HepG2 (cell line): ENCODE measurements around the gene ASCC2.

ENCODE experiments used
- CTCF ChIP-seq: sonication (generic); formaldehyde crosslinking; IDR thresholded peaks from 2 replicates; pipeline ENCODE4 v1.5.0; 2020; ENCODE audit warnings: mild to moderate bottlenecking, missing genetic modification reagents, moderate library complexity
- EP300 ChIP-seq, 3 experiments: sonication (generic) in 1 of 3; formaldehyde crosslinking in 1 of 3; IDR thresholded peaks; 2 replicates each; pipeline versions ENCODE4 v1.5.1 to v1.6.1; 2011 to 2020; ENCODE audit warnings: low read depth in 2 of 3, low read length in 2 of 3, borderline replicate concordance in 1 of 3, improper control_type of control experiment in 1 of 3, mild to moderate bottlenecking in 1 of 3, missing genetic modification reagents in 1 of 3, moderate library complexity in 1 of 3
- EZH2 ChIP-seq: conservative IDR thresholded peaks from 2 replicates; pipeline ENCODE4 v1.6.1; 2012; ENCODE audit warnings: mild to moderate bottlenecking, low read depth, low read length, moderate library complexity
- IRF2 ChIP-seq: IDR thresholded peaks from 2 replicates; pipeline ENCODE4 v1.6.1; 2018; ENCODE audit warnings: missing genetic modification reagents, missing compliant biosample characterization
- JUN ChIP-seq: sonication (generic); formaldehyde crosslinking; IDR thresholded peaks from 2 replicates; pipeline ENCODE4 v1.4.0; 2020; ENCODE audit warnings: mild to moderate bottlenecking, missing genetic modification reagents
- NR2F2 ChIP-seq: IDR thresholded peaks from 2 replicates; pipeline ENCODE4 v1.6.1; 2012; ENCODE audit warnings: low read depth, inconsistent platforms, borderline replicate concordance
- PAX8 ChIP-seq: sonication (generic); formaldehyde crosslinking; IDR thresholded peaks from 2 replicates; pipeline ENCODE4 v1.8.0; 2022; ENCODE audit warnings: mild to moderate bottlenecking, missing genetic modification reagents, borderline replicate concordance
- PRDM10 ChIP-seq: sonication (generic); formaldehyde crosslinking; IDR thresholded peaks from 2 replicates; pipeline ENCODE4 v1.4.0; 2020; ENCODE audit warnings: low read depth, missing genetic modification reagents
- SRSF9 ChIP-seq: fragments of 200-400 bp; formaldehyde crosslinking; IDR thresholded peaks from 2 replicates; pipeline ENCODE4 v1.6.1; 2018; ENCODE audit warnings: borderline replicate concordance, mild to moderate bottlenecking, low read depth, low read length; ENCODE audit not compliant: insufficient read depth, poor library complexity, severe bottlenecking
- TF ChIP-seq, protein P1 (sequence below): sonication (generic); formaldehyde crosslinking; IDR thresholded peaks from 2 replicates; pipeline ENCODE4 v1.4.0; 2020; ENCODE audit warnings: missing genetic modification reagents, borderline replicate concordance

- TF ChIP-seq EZH2 (no peak), PRDM10 (CRISPR knock-in tag) (no peak), SRSF9 (no peak), JUN (CRISPR knock-in tag) (no peak), CTCF (no peak), NR2F2 (no peak), EP300 (IDR thresholded peaks at IDR 0.05; ENCODE audit: low read depth in 2 of 2, low read length in 2 of 2) (no peak; a peak in 1 of 4 replicates), EP300 (CRISPR knock-in tag; IDR thresholded peaks at IDR 0.05; ENCODE audit: borderline replicate concordance) (no peak), IRF2 (no peak), PAX8 (CRISPR knock-in tag) (no peak)
- TF ChIP-seq, protein P1, sequence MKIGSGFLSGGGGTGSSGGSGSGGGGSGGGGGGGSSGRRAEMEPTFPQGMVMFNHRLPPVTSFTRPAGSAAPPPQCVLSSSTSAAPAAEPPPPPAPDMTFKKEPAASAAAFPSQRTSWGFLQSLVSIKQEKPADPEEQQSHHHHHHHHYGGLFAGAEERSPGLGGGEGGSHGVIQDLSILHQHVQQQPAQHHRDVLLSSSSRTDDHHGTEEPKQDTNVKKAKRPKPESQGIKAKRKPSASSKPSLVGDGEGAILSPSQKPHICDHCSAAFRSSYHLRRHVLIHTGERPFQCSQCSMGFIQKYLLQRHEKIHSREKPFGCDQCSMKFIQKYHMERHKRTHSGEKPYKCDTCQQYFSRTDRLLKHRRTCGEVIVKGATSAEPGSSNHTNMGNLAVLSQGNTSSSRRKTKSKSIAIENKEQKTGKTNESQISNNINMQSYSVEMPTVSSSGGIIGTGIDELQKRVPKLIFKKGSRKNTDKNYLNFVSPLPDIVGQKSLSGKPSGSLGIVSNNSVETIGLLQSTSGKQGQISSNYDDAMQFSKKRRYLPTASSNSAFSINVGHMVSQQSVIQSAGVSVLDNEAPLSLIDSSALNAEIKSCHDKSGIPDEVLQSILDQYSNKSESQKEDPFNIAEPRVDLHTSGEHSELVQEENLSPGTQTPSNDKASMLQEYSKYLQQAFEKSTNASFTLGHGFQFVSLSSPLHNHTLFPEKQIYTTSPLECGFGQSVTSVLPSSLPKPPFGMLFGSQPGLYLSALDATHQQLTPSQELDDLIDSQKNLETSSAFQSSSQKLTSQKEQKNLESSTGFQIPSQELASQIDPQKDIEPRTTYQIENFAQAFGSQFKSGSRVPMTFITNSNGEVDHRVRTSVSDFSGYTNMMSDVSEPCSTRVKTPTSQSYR, result no peak
Measured at GRCh38 chr22:29784451-29785361, 53.4 kb downstream of the ASCC2 start.
